GM18526 (cell line): ENCODE data around the gene RAB31.

Source experiments
- POLR2A ChIP-seq: IDR thresholded peaks from 3 replicates; pipeline ENCODE4 v1.6.1; 2011; ENCODE audit not compliant: insufficient read length; ENCODE audit errors: extremely low read depth

RAB31 gene

GRCh38 chr18:9772847-9773677 is 65.0 kb downstream of the RAB31 start:
- TF ChIP-seq POLR2A, result no peak

DNA sequence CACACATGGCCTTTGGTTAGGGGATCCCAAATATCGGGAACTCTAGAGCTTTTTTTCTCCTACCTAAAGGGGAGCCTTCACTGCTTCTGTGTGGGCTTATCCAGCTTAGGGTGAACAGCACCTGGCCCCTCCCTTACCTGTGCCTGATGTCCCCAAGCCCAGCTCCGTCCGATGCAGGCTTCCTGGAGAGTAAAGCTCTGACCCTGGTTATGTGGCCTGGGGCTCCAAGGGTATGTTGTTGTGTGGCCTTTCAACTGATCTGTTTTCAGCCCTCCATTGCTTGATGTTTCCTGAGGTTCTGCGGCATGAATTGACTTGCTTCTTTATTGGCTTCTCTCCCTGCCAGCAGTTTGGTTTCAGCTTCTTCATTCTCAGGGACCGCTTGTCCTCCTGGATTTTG is 66.0 kb downstream of the RAB31 start:
- no peak for TF ChIP-seq POLR2A

DNA sequence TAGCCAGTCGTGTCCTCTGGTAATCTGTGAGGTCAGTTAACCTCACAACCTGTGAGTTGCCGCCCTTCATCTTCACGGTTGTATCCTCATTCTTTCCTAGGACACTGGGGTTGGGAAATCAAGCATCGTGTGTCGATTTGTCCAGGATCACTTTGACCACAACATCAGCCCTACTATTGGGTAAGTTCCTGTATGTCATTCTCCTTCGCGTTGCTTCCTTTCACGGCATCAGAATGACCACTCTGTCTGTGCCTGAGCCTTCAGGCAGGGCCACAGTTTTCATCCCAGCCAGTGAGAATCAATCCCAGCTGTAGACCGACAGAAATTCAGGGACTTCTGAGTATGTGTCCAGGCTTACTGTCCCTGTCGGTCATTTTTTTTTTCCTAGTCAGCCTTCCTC is 67.1 kb downstream of the RAB31 start:
- no peak for TF ChIP-seq POLR2A

- no peak for TF ChIP-seq POLR2A
Observed at GRCh38 chr18:9779630-9780029, 71.5 kb downstream of the RAB31 start.

GRCh38 chr18:9782073-9782857 is 74.2 kb downstream of the RAB31 start:
- no peak for TF ChIP-seq POLR2A

GRCh38 chr18:9786631-9787030 is 78.5 kb downstream of the RAB31 start:
- TF ChIP-seq POLR2A, result no peak

GRCh38 chr18:9787036-9787435 is 78.9 kb downstream of the RAB31 start:
- no peak for TF ChIP-seq POLR2A

DNA sequence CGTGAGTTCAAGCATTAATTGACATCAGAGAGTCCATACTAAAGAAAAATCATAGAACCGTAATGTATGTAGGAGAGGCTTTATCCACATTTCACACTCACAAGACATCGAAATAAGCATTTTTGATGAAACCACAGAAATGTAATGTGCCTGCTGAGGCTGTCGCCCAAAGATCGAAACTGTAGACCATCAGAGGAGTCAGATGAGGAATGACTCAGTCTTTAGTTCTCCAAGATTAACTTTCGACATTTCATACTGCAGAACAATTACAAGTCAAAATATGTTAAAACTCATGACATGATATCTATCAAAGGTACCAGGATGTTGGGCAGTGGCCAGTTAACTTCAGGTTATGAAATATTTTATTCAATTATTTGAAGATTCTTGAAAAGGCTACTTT is 79.6 kb downstream of the RAB31 start:
- TF ChIP-seq POLR2A, result no peak

- no peak for TF ChIP-seq POLR2A
Observed at GRCh38 chr18:9788140-9788539, 80.0 kb downstream of the RAB31 start.

- TF ChIP-seq POLR2A, result no peak
Observed at GRCh38 chr18:9788860-9789259, 80.8 kb downstream of the RAB31 start.

- TF ChIP-seq POLR2A, result no peak
Observed at GRCh38 chr18:9790261-9790660, 82.2 kb downstream of the RAB31 start.

- no peak for TF ChIP-seq POLR2A
Observed at GRCh38 chr18:9791991-9792390, 83.9 kb downstream of the RAB31 start.

DNA sequence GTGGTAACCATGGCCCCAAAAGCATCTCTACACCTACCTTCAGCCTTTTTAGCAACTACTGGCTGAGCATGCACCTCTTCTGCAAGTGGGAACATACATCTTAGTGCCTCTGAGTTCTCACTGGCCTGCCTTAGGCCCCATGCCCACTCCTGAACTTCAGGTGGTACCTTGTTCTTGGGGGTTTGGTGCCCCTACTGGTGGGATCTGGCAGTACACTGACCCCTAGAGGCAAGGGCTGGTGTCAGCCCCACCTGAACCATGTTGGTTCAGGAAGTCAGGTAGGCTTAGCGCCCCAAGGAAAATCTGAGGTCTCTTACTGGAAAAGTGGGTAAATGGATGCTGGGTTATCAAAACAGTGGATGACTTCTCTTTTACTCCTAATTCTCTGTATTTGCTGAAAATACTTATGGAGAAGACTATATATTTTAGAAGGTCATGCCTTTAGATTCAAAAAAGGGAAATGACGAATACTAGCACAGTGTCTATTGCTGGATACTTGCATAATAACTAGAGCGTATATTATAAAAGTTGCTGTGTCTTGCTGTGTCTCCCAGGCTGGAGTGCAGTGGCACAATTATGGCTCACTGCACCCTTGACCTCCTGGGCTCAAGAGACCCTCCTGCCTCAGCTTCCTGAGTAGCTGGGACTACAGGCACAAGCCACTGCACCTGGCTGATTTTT is 84.6 kb downstream of the RAB31 start:
- TF ChIP-seq POLR2A, result no peak

DNA sequence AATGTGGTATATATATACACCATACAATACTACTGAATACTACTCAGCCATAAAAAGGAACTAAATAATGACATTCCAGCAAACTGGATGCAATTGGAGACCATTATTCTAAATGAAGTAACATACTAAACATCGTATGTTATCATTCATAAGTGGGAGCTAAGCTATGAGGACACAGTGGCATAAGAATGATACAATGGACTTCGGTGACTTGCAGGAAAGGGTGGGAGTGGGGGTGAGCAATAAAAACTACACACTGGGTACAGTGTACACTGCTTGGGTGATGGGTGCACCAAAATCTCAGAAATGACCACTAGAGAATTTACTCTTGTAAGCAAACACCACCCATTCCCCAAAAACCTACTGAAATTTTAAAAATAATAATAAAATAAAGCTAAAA is 87.9 kb downstream of the RAB31 start:
- TF ChIP-seq POLR2A, result no peak

DNA sequence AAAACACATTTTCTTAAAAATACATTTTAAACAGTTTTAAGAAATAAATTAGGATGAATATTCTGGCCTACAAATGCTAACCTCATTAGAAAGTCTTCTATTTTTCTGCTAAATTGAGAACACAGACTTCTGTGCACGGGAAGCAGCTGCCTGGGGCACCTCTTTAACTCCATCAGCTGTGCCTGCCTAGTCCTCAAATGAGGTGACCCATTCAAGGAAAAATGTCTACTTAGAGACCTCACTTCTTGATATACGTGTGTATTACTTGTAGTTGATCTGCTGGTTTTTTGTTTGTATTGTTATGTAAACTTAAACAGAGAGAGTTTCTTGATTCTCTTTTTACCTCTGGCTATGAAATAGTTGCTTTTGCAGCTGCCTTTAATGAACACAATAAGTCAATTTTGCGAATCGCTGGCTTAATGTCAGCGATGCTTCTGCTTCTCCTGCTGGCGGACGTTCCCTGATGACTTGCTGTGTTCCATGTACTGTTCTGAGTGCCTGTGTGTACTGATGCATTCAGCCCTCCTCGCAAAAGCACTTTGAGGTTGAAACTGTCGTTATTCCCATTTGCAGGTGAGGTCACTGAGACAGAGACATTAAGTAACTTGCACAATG is 88.9 kb downstream of the RAB31 start:
- TF ChIP-seq POLR2A, result no peak
